ENCODE data around the gene ADSS1.

ADSS1 gene

DNA sequence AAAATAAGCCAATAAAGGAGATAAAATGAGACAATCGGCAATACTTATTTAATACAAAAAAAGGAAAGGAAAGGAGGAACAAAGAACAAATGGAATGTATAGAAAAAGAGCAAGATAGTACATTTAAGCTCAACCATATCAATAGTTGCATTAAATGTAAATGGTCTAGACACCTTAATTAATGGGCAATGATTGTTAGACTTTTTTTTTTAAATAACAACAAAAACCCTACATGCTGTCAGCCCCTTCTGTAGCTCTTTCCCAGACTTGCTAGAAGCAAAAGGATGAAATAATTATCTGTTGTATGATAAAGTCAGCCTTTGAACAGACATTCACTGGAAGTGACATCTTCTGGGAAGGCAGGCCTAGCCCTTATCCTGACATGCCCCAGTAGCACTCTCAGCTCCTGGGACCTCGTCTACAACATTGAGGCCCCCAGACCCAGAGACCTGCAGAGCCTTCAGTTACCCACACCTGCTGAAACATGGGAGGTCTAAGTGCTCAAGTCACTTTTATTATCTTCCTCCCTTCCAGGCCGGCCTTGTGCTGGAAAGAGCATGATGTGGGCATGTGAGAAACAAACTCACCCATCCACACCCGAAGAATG, 42.3 kb downstream of the ADSS1 start:
- H3K4me3 ChIP-seq (ENCODE audit: low read depth, low read length) = no peak overlapping the region

DNA sequence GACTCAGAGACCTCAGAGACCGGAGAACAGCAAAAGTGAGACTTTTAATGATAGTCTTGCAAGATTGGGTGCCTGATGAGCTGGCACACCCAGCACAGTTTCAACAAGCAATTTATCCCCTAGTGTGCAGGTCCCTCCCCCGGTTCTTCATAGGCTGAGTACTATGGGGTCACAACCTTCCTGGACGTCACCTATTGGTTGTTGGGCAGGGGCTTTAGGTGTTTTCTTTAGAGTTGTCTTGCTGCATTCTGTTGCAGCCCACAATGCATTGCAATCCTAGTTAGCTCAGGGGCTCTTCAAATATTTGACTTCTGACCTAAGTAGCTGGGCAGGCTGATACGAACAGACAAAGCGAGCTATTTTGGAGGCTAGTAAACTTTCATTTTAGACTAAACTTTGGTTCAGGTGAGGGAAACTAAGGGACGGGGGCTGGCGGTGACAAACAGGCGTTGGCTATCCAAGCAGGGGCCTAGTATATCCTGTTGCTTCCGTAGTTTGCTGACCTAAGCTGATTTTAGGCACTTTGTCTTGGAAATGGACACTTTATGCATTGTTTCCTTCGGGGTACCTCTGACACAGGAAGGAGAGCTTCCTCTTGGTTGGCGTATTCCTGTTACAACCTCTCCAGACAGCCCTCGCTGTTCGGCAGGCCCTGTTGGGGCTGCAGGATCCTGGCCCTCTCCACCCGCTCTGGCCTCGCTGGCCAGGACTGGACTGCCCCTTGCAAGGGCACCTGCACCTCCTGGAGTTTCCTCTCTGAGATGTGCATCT, 43.0 kb downstream of the ADSS1 start:
- H3K4me3 ChIP-seq (ENCODE audit: low read depth, low read length) = no peak overlapping the region

DNA sequence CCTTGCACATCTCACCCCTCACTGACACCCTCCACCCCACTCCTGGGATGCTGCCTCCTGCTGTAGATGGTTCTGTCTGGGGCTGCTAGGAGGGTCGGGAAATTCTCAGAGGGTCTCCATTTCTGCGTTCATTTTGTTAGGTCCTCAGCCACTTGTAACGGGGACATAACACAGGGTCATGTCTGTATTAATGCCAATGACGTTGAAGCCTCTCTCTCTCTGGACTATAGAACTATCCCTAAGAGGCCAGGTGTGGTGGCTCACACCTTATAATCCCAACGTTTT, 43.5 kb downstream of the ADSS1 start:
- H3K4me3 ChIP-seq (ENCODE audit: low read depth, low read length) = no peak overlapping the region

DNA sequence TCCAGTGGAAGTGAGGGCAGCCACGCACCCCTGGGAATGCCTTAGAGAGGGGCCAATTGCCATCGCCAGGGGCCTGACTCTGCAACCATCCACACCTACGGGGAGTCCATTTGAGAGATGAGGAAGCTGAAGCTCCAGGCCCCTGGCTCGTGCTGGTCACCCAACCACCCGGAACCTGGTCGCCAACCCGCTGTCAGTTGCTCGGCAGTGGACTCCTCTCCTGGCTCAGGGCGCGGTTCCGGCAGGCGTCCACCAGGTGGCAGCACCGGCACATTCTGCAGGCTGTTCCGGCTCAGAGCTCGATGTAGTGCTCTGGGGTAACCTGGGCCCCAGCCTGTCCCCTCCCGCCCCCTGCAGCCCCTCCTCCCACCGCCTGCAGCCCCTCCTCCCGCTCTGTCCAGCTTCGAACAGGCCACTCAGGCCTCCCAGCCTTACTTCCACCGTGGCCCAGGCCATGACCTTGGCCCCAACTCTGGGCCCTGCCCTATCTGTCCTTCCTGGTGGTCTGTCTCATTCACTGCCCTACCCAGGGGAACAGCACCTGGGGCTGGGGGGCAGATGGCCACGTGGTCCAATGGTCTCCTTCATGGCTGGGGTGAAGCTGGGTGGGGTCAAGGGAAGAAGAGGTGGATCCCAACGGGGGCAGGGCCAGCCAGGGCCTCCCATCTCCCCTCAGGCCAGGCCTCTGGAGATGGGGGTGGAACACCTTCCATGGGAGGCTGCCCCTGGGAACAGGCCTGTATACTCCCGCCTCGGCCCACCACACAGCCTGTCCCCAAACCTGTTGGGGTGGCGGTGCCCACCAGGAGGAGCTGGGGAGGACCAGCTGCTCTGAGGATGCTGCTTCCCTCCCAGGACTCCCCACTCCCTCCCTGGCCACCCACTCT, 44.7 kb downstream of the ADSS1 start:
- no peak overlapping the region for H3K4me3 ChIP-seq (ENCODE audit: low read depth, low read length)

DNA sequence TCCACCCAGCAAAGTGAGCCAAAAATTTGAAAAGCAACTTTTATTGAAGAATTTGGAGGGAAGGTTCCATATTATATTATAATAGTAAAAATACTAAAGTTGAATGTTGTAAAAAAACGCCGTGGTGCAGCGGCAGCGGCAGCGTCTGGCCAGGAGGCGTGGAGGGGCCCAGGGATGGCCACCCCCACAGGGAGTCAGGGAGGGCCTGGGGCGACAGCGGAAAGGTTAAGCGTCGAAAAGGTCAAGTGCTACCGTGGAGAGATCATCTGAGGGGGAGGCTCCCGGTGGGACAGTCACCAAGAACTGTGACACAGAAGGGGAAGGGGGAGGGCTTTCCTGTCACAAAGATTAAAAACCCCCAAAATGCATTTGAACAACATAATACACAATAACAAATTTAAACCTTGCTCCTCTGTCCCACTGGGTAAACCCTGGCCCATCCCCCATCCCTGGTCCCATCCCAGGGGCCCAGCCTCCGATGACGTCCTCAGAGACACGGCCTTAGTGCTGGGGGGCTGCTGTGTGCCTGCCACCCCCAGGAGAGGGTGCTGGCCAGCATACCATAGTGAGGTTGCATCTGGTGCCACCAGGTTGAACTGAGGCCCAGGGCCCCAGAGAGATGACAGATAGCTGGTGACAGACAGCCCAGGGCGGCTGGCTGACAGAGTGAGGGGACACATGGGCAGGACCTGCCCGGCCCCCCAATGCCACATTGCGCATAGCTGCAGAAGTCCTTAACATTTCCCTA, 45.5 kb downstream of the ADSS1 start:
- no peak overlapping the region for H3K4me3 ChIP-seq (ENCODE audit: low read depth, low read length)

DNA sequence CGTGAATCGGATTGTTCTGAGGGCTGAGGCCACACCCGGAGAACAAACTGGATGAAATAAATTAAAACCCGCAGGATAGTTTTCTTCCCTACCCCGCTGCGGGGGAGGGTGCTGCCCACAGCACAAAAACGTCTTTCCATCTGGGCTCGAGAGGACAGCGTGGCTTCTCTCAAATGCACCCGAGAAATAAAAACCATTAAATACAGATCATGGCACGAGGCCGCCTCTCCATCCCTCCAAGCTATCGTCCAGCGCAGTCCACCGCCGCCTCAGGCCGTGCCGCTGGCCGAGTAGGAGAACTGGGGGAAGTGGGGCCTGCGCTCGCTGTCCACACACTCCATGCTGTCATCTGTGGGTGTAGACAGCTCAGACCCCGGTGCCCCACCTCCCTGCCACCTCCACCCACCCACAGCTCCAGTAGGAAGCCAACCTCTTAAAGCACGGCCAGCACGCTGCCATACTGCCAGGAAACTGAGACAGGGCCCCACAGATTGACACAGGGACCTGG, 46.1 kb downstream of the ADSS1 start:
- no peak overlapping the region for H3K4me3 ChIP-seq (ENCODE audit: low read depth, low read length)

DNA sequence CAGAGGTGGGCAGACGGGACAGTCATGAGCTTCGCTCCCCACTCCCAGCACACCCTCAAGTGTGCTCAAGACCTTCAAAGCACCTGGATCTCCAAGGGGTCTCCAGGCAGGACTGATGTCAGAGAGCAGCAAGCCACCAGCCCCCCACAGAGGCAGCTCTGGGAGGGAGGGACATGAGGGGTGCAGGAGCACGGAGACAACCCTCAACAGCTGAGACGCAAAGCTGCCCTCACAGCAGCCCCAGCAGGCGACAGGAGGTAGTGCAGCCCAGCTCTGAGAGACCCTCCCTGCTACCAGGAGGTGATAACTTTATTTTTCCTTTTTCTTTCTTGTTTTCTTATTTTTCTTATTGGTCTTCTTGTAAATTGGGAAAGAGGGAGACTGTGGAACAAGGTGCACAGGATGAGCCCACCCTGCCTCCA, 46.8 kb downstream of the ADSS1 start:
- H3K4me3 ChIP-seq (ENCODE audit: low read depth, low read length) = no peak overlapping the region

DNA sequence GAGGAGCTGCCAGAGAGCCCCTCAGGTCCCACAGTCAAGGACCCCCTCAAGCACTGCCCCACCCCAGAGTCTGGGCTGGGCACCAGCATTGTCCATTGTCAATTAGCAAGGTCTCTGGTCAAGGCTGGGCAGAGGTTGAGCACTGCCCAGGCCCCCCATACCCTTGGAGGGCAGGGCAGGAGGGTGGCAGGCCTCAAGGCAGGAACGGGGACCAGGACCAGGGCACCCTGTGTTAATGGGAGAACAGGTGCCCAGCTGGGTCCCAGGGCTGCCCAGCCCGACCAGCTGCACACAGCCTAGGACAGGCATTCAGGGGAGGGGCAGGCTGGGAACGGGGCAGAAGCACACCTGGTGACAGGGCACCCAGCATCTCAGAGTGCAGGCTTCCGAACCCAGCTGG, 47.3 kb downstream of the ADSS1 start:
- H3K4me3 ChIP-seq (ENCODE audit: low read depth, low read length) = no peak overlapping the region

DNA sequence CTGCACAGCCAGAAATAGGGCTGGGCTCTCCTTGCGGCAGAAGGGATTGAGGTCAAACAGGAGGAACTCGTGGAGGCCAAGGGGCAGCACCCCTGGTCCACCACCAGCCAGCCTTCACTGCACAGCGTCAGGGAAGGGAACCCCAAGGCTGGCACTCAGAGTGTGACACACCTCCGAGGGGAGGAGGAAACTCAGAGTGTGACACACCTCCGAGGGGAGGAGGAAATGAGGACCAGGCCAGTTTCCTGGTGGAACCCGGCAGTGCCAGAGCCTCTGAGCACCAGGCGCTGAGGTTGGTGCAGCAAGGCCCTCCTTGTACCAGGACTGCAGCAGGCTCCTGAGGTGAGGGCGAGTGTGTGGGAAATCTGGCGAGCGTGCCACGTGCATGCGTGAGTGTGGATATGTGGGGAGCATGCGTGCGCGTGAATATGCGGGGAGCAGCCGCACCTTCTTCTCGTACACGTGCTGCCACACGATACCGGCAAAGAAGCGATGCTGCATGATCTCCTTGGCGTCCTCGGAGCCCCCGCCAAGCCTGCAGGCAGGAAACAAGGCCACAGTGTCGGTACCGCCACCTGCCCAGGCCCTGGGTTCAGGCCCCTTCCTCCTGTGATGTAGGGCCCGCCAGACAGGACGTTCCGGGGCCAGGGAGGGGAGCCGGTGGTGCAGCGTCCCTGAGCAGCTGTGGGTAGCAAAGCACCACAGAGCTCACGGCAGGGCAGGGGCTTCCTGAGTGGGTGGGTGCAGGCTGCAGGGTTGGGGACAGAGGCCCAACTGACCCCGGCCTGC, 48.1 kb downstream of the ADSS1 start:
- H3K4me3 ChIP-seq (ENCODE audit: low read depth, low read length) = no peak overlapping the region

DNA sequence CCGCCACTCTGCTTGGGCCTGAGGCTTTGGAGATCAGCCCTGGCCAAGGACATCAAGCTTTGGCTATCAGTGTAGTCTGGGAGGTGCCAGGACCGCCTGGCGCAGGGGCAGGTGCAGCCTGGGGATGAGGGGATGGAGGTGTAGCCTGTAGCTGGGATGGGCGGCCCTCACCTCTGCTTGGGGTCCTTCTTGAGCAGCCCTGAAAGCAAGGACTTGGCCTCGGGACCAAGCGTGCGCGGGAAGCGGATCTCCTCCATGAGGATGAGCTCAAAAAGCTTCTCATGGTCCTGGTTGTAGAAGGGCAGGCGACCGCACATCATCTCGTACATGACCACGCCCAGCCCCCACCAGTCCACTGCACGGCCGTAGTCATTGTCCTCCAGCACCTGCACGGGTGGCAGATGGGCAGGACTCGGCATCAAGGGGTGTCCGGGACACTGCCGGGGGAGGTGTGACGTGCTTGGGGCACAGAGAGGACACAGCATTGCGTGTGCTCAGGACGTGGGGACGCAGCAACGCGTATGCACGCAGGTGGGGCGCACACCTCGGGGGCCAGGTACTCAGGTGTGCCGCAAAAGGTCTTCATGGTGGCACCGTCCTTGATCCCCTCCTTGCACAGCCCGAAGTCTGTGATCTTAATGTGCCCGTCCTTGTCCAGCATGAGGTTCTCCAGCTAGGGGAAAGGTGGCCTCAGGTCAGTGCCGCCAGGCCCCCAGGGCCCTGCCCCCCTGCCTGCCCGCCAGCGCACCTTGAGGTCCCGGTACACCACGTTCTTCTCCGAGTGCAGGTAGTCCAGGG, 48.9 kb downstream of the ADSS1 start:
- no peak overlapping the region for H3K4me3 ChIP-seq (ENCODE audit: low read depth, low read length)

DNA sequence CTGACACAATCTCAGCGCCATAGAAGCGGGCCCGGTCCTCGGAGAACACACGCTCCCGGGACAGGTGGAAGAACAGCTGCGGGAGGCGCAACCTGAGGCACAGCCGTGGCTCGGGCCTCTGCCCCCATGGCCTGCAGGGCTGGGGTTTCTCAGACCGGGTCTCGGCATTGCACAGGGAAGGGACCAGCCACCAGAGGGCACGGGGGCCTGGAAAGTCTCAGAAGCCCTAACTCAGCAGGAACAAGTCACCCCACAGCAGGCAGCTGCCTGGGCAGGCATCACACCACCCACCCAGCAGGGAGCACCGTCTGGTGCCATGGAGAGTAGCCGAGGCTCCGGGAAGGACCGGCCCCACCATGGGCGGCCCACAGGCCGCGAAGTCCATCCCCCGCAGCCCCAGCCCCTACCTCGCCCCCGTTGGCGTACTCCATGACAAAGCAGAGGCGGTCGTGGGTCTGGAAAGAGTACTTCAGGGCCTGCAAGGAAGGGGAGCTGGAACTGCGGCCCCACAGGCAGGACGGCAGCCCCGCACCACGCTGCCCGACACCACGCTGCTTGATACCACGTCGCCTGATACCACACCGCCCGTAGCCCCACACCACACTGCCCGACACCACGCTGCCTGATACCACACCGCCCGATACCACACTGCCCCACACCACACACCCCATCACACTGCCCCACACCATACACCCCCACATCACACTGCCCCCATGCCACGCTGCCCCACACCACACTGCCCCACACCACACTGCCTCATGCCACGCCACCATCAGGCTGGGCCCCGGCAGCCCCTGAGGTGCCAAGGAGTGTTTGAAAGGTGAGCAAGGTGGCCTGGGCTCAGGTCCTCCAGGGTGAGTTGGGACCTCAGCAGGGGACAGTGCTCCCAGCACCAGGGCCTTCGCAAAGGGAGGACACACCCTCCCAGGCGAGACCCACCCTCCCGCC, 49.8 kb downstream of the ADSS1 start:
- H3K4me3 ChIP-seq (ENCODE audit: low read depth, low read length) = no peak overlapping the region

DNA sequence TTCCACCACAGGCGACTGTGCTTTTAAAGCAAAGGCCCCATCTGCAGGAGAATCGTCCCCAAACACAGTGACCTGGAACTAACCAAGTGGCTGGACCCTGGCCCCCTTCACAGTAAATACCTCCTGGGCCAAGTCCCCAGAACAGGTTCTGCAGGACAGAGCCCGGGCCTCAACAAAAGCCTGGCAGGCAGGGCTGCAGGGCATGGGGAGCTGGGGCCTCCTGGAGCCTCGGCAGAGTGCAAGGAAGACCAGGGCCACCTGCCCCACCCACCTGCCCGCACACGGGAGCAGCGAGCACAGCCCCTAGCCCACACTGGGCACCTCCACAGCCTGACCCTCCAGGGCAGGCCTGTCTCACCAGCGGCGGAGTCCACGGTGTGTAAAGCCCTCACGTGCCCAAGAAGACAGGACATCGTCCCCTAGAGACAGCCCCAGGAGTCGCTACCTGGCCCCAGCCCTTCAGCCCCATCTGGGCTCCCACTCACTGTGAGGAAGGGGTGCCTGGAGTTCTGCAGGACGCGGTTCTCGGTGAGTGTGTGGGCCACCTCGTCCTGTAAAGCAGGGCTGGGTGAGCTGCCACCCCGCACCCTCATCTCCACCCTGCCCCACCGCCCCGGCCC, 50.5 kb downstream of the ADSS1 start:
- H3K4me3 ChIP-seq (ENCODE audit: low read depth, low read length) = no peak overlapping the region

DNA sequence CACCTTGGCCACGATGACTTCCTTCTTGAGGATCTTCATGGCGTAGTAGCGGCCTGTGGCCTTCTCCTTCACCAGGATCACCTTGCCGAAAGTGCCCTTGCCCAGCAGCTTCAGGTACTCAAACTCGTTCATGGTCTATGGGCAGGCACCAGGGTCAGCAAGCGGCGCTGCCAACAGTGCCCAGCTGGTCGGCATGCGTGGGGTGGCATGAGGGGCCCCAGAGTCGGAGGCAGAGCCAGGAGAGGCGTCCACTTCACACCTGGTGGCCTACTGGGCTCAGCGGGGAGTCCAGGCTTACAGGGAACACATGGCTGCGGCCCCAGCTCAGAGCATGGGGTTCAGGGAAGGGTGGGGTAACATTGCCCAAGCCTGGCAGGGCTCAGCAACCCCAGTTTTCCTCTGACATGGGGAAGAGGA, 51.1 kb downstream of the ADSS1 start:
- H3K4me3 ChIP-seq (ENCODE audit: low read depth, low read length) = no peak overlapping the region

DNA sequence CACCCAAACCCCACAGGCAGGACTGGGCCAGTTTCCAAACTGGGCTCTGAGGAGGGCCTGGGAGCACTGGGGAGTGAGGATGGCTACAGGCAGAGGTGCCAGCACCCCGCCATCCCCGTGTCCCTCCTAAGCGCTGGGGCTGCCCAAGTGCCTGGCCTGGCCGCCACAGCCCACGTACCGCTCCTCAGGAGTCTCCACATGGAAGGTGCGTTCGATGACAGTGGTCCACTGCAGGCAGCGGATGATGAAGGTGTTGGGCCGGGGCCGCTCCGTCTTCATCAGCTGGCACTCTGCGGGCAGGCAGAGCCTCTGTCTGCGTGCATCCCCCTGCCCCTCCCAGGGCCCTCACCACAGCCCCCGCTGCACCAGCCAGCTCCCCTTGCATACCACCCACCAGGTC, 52.5 kb downstream of the ADSS1 start:
- no peak overlapping the region for H3K4me3 ChIP-seq (ENCODE audit: low read depth, low read length)

DNA sequence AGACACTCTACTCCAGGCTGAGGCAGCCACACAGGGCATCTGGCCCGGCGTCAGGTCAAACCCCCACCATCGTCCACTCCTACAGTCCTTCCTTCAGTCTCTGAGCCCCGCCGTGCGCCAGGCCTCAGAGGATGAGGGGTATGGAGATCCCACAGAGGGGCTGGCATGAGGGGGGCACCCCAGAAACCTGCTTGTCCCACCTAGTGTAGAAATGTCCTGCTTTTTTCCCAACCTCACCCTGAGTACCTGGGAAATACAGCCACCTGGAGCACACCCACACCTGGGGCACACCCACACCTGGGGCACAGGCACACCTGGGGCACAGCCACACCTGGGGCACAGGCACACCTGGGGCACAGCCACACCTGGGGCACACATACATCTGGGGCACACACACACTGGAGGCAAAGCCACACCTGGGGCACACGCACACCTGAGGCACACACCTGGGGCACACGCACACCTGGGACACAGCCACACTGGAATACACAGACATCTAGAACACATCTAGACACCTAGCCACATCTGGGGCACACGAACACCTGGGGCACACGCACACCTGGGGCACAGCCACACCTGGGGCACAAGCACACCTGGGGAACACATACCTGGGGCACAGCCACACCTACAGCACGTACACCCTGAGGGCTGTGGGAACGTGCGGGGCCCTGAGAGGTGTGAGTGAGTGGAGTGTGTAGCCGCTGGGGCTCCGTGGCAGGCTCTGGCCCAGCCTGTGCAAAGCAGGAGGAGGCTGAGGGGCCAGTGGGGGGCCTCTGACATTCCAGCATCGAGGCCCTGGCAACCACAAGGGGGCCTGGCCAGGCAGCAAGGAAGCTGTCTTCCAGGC, 53.2 kb downstream of the ADSS1 start:
- H3K4me3 ChIP-seq (ENCODE audit: low read depth, low read length) = no peak overlapping the region

DNA sequence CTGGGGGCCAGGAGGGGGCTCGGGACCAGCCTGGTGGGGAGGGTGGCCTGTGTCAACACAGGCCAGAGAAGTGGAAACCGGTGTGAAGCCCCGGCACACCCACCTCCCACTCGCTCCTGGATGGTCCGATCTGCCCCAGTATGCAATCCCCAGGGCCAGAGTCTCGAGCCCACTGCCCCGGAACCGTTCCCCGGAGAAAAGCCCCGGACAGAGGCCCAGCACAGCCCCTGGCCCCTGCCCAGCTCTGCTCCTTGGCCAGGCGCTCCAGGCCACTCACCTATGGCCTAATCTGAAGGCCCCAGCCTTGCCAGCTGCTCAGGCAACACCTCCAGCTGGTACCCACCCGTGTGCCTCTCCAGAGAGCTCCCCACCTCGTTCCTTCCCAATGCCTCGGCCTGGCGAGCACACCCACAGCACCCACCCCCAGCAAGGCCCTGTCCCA, 53.8 kb downstream of the ADSS1 start:
- H3K4me3 ChIP-seq (ENCODE audit: low read depth, low read length) = no peak overlapping the region

Measured in iPS-11a (cell line).